Hematopoietic multipotent progenitor cell (in vitro differentiated cells): ENCODE data around the gene PEX10. TPM values are rescaled to one million over a fixed set of nuclear protein-coding genes. Genes with fewer than 3 reads are reported as not detected.

Experiments
- DNase-seq, 3 donors: peaks; one replicate each; pipeline ENCODE4 v3.0.0-alpha.2; 2011 to 2015; ENCODE audit warnings: low read depth in 2 of 3, low spot score in 2 of 3
- total RNA-seq: library from RNA; depleted of rRNA; stranded (reverse); fragments of >200 nt; gene quantifications from one replicate; pipeline ENCODE4 v1.2.3, GENCODE V29; 2012

The PEX10 gene
- total RNA-seq, 1 donor, result 41.5 TPM

DNA sequence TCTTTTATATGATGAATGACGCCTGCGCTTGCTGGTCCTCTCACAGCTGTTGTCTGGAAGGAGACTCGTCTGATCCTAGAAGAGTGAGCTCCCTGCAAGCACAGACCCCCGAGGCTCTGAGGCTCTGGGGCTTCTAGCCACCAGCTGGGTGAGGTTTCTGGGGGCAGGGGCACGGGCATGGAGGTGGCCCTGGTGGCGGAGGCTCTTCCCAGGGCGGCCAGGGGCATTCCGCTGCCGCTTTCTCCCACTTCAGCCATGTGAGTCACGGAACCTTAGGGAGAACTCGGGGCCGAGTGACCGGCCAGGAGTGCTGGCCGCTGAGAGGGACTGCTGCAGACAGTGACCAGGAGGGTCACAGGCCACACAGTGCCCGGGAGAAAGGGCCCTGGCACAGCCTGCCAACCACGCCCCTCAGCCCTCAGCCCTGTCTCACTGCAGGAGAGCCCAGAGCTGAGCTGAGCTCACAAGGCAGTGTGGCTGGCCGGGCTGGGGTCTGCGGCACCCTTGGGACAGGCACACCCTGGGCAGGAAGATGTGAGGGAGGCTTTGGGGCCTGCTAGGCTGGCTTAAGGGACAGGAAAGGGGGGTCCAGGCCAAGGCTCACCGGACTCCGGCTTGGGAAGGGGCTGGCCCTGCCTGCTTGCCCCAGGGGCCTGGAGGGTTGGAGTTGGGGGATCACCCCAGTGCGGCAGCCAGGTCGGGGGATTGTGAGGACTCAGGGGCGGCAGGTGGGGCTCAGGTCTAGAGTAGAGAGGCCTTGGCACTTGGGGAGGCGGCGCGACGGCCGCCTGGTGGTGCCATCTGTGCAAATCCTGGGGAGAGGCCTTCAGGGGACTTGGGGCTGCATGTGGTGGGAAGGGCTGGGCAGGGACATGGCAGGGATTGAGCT is 56.7 kb downstream of the PEX10 start:
- DNase-seq, result no peak

DNA sequence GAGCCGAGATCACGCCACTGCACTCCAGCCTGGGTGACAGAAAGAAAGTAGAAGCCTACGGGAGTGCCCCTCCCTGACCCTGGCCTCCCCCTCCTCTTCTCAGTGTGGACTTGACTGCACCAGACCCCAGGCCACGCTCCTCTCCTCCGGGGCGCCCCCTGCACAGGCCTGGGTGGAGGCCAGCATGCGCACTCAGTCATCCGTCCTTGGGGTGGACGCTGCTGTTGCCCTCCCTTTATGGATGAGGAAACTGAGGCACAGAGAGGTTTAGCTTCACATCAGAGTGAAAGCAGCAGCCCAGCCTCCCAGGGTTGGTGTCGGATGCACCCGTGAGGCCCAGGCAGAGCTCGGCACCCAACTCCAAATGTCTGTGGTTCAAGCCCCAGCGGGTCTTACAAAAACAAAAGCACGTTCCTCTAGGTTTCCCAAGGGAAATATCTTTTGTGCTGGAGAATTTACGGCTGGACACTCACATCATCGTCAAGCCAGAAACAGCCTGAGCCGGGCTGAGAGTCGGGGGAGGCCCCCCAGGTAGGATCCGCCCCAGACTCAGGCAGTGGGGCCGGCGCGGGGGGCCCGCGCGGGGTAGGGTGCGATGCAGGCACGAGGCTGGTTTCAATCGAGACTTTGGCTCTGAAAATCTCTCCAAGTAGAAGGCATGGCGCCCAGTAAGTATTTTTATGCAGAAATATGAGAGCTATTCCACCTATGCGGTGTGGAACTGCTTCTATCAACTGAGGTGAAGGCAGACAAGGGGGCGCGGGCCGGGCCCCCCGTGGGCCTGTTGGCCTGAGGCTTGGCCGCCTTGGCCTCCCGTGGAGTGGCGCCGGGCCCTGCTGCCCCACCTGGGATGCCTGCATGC is 57.6 kb downstream of the PEX10 start:
- no peak for DNase-seq

Other genes with a start within 250 kb of the PEX10 start
- 24.8 TPM for gene FAAP20, start 217.8 kb downstream of the PEX10 start, total RNA-seq
- 25.3 TPM for gene SKI, start 184.2 kb downstream of the PEX10 start, total RNA-seq
- 17.8 TPM for gene MORN1, start 21.0 kb downstream of the PEX10 start, total RNA-seq
- gene RER1, start 20.7 kb downstream of the PEX10 start, total RNA-seq, result 31.8 TPM
- 1.3 TPM for gene PLCH2, start 63.7 kb upstream of the PEX10 start, total RNA-seq
- 27.2 TPM for gene PANK4, start 114.0 kb upstream of the PEX10 start, total RNA-seq
- not detected for gene HES5, start 117.7 kb upstream of the PEX10 start, total RNA-seq
- gene TNFRSF14, start 143.8 kb upstream of the PEX10 start, total RNA-seq, result 135 TPM
- gene PRXL2B, start 174.2 kb upstream of the PEX10 start, total RNA-seq, result 27.7 TPM
- 8.1 TPM for gene MMEL1, start 220.5 kb upstream of the PEX10 start, total RNA-seq